Suprapubic skin (tissue), 4 donors: ENCODE data around the gene PAX7. TPM values are rescaled to one million over a fixed set of nuclear protein-coding genes. Genes with fewer than 3 reads are reported as not detected.

ENCODE experiments used
- DNase-seq, 2 donors: peaks; one replicate each; pipeline ENCODE4 v3.0.0-alpha.2; 2019; ENCODE audit warnings: low spot score in 2 of 2
- H3K27ac ChIP-seq: fragments of 200-600 bp; sonication (generic); one replicate; pipeline ENCODE4 v1.5.1; 2019
- H3K27me3 ChIP-seq: fragments of 200-600 bp; sonication (generic); one replicate; pipeline ENCODE4 v1.5.1; 2019
- H3K36me3 ChIP-seq: fragments of 200-600 bp; sonication (generic); one replicate; pipeline ENCODE4 v1.5.1; 2019
- H3K4me1 ChIP-seq: fragments of 200-600 bp; sonication (generic); one replicate; pipeline ENCODE4 v1.5.1; 2019
- H3K4me3 ChIP-seq: fragments of 200-600 bp; sonication (generic); one replicate; pipeline ENCODE4 v1.5.1; 2019; ENCODE audit warnings: mild to moderate bottlenecking
- H3K9me3 ChIP-seq: fragments of 200-600 bp; sonication (generic); one replicate; pipeline ENCODE4 v1.5.1; 2019
- CTCF ChIP-seq, 2 donors: fragments of 200-600 bp in 1 of 2; fragments of 450-650 bp in 1 of 2; sonication (generic) in 1 of 2; IDR thresholded peaks; one replicate each; pipeline ENCODE4 v1.5.1; 2016 to 2019; ENCODE audit warnings: antibody characterized with exemption in 2 of 2, mild to moderate bottlenecking in 1 of 2, moderate library complexity in 1 of 2
- EP300 ChIP-seq: sonication (generic); formaldehyde crosslinking; IDR thresholded peaks from one replicate; pipeline ENCODE4 v1.6.1; 2017; ENCODE audit warnings: antibody characterized with exemption
- POLR2A ChIP-seq, 2 donors: fragments of 450-650 bp; IDR thresholded peaks; one replicate each; pipeline ENCODE4 v1.6.1; 2017; ENCODE audit warnings: antibody characterized with exemption in 2 of 2, mild to moderate bottlenecking in 2 of 2, moderate library complexity in 2 of 2
- POLR2AphosphoS5 ChIP-seq, 3 donors: sonication (generic); formaldehyde crosslinking; IDR thresholded peaks; one replicate each; pipeline ENCODE4 v1.6.1; 2017; ENCODE audit warnings: antibody characterized with exemption in 3 of 3
- WGBS: methylation state at CpG from one replicate; pipeline ENCODE4 v1.1.5; 2018; 5-methylcytosine and 5-hydroxymethylcytosine counted together
- total RNA-seq, 4 donors: library from RNA; depleted of rRNA; stranded (reverse); fragments of >200 nt; gene quantifications; one replicate each; pipeline ENCODE4 v1.1.0, GENCODE V29; 2016

The PAX7 gene
- total RNA-seq, 4 donors from 2014 or later = 0.08 TPM; not detected in 3

- WGBS = 9% methylated on average over 35 of the region's 43 CpGs
- no peak for DNase-seq
- H3K4me1 ChIP-seq = peaks cover 18% of the 10 kb centered on the region
- H3K4me3 ChIP-seq = no peak overlapping the region
- H3K9me3 ChIP-seq = no peaks in the 10 kb centered on the region
- no peak for TF ChIP-seq POLR2AphosphoS5 (IDR thresholded peaks at IDR 0.05)
- no peak for TF ChIP-seq POLR2A (IDR thresholded peaks at IDR 0.05)
- TF ChIP-seq CTCF (IDR thresholded peaks at IDR 0.05) = no peak
- TF ChIP-seq EP300 = no peak
- peaks cover 100% of the 10 kb centered on the region for H3K27me3 ChIP-seq
- H3K27ac ChIP-seq = no peak overlapping the region
- no peaks in the 10 kb centered on the region for H3K36me3 ChIP-seq
Observed at GRCh38 chr1:18640228-18641004, 9.8 kb downstream of the PAX7 start.

- DNase-seq = no peak
- peaks cover 19% of the 10 kb centered on the region for H3K4me1 ChIP-seq
- H3K27me3 ChIP-seq = peaks cover 100% of the 10 kb centered on the region
- no peak overlapping the region for H3K4me3 ChIP-seq
- H3K36me3 ChIP-seq = no peaks in the 10 kb centered on the region
- H3K27ac ChIP-seq = no peak overlapping the region
- whole genome bisulfite sequencing = 5% methylated on average over 49 of the region's 49 CpGs
- TF ChIP-seq CTCF (IDR thresholded peaks at IDR 0.05) = no peak
- no peak for TF ChIP-seq POLR2A (IDR thresholded peaks at IDR 0.05)
- TF ChIP-seq POLR2AphosphoS5 (IDR thresholded peaks at IDR 0.05) = no peak
- no peak for TF ChIP-seq EP300
- H3K9me3 ChIP-seq = no peaks in the 10 kb centered on the region
Observed at GRCh38 chr1:18641005-18641941, 10.6 kb downstream of the PAX7 start.

GRCh38 chr1:18642278-18643095 is 11.8 kb downstream of the PAX7 start:
- no peak for TF ChIP-seq POLR2A (IDR thresholded peaks at IDR 0.05)
- no peak for TF ChIP-seq EP300
- TF ChIP-seq POLR2AphosphoS5 (IDR thresholded peaks at IDR 0.05) = no peak
- no peak for TF ChIP-seq CTCF (IDR thresholded peaks at IDR 0.05)
- H3K4me3 ChIP-seq = no peak overlapping the region
- H3K36me3 ChIP-seq = no peaks in the 10 kb centered on the region
- DNase-seq = no peak
- H3K4me1 ChIP-seq = peaks cover 29% of the 10 kb centered on the region
- WGBS = 5% methylated on average over 20 of the region's 22 CpGs
- peaks cover 100% of the 10 kb centered on the region for H3K27me3 ChIP-seq
- H3K27ac ChIP-seq = no peak overlapping the region
- H3K9me3 ChIP-seq = no peaks in the 10 kb centered on the region

GRCh38 chr1:18643154-18644012 is 12.7 kb downstream of the PAX7 start:
- H3K27ac ChIP-seq = no peak overlapping the region
- 2% methylated on average over 50 of the region's 73 CpGs for WGBS
- H3K4me1 ChIP-seq = peaks cover 29% of the 10 kb centered on the region
- peaks cover 100% of the 10 kb centered on the region for H3K27me3 ChIP-seq
- no peak for DNase-seq
- TF ChIP-seq POLR2AphosphoS5 (IDR thresholded peaks at IDR 0.05) (no peak), EP300 (no peak), CTCF (IDR thresholded peaks at IDR 0.05) (no peak), POLR2A (IDR thresholded peaks at IDR 0.05) (no peak)
- no peaks in the 10 kb centered on the region for H3K9me3 ChIP-seq
- H3K36me3 ChIP-seq = no peaks in the 10 kb centered on the region
- peak overlapping the region; percentile 16 for H3K4me3 ChIP-seq
